ENCODE results near the gene ANKRD29.

GRCh38 chr18:23652232-23652631 lies 10.5 kb downstream of the ANKRD29 start:
- no peak for TF ChIP-seq POLR2A (IDR thresholded peaks at IDR 0.05)
- TF ChIP-seq, protein P1, sequence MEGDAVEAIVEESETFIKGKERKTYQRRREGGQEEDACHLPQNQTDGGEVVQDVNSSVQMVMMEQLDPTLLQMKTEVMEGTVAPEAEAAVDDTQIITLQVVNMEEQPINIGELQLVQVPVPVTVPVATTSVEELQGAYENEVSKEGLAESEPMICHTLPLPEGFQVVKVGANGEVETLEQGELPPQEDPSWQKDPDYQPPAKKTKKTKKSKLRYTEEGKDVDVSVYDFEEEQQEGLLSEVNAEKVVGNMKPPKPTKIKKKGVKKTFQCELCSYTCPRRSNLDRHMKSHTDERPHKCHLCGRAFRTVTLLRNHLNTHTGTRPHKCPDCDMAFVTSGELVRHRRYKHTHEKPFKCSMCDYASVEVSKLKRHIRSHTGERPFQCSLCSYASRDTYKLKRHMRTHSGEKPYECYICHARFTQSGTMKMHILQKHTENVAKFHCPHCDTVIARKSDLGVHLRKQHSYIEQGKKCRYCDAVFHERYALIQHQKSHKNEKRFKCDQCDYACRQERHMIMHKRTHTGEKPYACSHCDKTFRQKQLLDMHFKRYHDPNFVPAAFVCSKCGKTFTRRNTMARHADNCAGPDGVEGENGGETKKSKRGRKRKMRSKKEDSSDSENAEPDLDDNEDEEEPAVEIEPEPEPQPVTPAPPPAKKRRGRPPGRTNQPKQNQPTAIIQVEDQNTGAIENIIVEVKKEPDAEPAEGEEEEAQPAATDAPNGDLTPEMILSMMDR (IDR thresholded peaks at IDR 0.05) = no peak

Measured in testis (tissue), 2 donors.